Measurements from ENCODE around the gene ZNF516. TPM values are rescaled to one million over a fixed set of nuclear protein-coding genes. Genes with fewer than 3 reads are reported as not detected.
"Not testable (repeated sequence)": the region's sequence is repeated elsewhere in the genome, so short reads cannot be mapped to it uniquely, and the experiment has no call there.

ZNF516 gene
- total RNA-seq, 1 donor from 2014 or later: 11.5 TPM

- H3K27me3 ChIP-seq (ENCODE audit: low read depth): no peaks in the 10 kb centered on the region
- no peaks in the 10 kb centered on the region for H3K36me3 ChIP-seq
- intact Hi-C loops (cut with micrococcal nuclease): no loop called here
- no peak for TF ChIP-seq CTCF (IDR thresholded peaks at IDR 0.05; ENCODE audit: borderline replicate concordance)
- peaks cover 28% of the 10 kb centered on the region for H3K4me1 ChIP-seq
- no peak overlapping the region for H3K27ac ChIP-seq (replicated peaks)
- H3K4me3 ChIP-seq: no peak overlapping the region
- no peaks in the 10 kb centered on the region for H3K9me3 ChIP-seq (replicated peaks)
- DNase-seq: no peak
These were observed 15.4 kb downstream of the ZNF516 start for GRCh38 chr18:76479351-76480238.

DNA sequence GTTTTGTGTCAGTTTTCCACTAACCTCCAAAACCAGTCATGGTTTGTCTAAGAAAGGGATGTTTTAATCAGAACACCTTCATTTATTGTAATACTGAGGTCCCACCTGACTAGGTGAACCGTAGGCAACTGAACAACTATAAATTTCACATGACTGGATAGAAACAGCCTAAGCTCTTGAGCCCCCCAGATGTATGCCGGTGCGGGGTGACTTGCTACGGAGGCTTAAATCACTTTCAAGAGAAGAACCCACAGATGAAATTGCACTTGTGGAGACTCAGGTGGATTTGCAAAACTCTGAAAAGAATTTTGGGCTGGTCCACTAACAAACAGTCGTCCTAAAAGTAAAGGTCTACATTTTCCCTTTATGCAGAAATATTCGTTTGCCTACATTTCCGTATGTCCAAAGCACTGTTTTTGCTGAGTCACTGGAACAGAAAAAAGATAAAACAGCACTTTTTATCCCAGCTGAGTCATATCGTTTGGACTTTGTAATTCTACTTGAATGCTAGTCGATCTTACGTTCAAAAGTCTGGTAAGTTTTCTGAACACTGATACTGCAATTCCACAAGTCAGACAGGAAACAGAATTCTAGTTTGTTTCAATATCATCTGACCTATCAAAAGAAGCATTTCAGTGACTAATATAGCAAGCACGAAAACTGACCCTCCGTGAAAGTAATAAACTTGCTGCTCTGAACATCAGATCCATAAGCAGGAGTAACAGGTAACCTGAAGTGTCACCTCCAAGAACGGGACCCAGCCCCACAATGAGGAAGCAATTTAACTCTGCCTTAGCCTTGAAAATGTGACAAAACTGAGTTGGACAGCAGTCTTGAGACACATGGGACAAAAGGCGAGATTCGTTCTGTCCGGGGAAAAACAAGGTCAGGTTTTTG is 18.1 kb downstream of the ZNF516 start:
- no peaks in the 10 kb centered on the region for H3K36me3 ChIP-seq
- H3K4me1 ChIP-seq: peaks cover 28% of the 10 kb centered on the region
- H3K4me3 ChIP-seq: peak overlapping the region; percentile 42
- DNase-seq: no peak
- H3K27ac ChIP-seq (replicated peaks): peak overlapping the region; percentile 42
- no peaks in the 10 kb centered on the region for H3K9me3 ChIP-seq (replicated peaks)
- no peaks in the 10 kb centered on the region for H3K27me3 ChIP-seq (ENCODE audit: low read depth)
- intact Hi-C loops (cut with micrococcal nuclease): no loop called here
- no peak for TF ChIP-seq CTCF (IDR thresholded peaks at IDR 0.05; ENCODE audit: borderline replicate concordance)

DNA sequence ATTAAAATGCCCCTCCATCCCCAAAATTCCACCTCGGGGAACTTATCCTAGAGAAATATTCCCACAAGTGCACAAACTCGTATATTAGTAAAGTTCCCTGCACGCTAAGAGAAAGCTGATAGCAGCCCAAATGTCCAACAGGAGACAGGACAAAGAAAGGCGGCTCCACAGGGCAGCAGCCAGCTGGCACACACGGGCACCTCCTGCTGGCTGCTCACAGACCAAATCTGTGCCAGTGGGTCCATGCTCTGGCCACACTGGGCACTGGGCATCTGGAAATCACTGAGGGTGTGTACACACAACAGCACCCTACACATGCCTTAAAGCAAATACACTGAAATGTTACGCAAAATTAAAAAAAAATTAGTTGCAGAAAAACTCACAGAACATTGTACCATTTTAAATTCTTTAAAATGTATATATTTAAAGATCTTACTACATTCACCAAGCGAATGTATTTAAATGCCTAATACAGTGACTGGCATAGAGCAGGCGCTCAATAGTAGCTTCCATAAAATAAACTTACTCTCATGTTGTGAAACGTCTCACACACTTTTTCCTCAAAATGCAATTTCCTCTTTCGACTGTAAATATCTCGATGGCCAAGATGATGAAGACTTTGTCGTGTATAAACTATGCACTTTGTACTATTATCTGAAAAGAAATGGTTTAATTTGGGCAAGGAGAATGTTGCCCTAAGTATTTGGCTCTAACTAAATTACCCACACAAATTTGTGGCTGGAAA is 19.4 kb downstream of the ZNF516 start:
- intact Hi-C loops (cut with micrococcal nuclease): no loop called here
- peaks cover 29% of the 10 kb centered on the region for H3K4me1 ChIP-seq
- H3K27ac ChIP-seq (replicated peaks): no peak overlapping the region

GRCh38 chr18:76474824-76475223 is 20.2 kb downstream of the ZNF516 start:
- DNase-seq: no peak
- no peaks in the 10 kb centered on the region for H3K9me3 ChIP-seq (replicated peaks)
- intact Hi-C loops (cut with micrococcal nuclease): no loop called here
- no peak overlapping the region for H3K27ac ChIP-seq (replicated peaks)
- H3K27me3 ChIP-seq (ENCODE audit: low read depth): no peaks in the 10 kb centered on the region
- H3K4me1 ChIP-seq: peaks cover 37% of the 10 kb centered on the region
- no peak overlapping the region for H3K4me3 ChIP-seq
- TF ChIP-seq CTCF (IDR thresholded peaks at IDR 0.05; ENCODE audit: borderline replicate concordance): no peak
- no peaks in the 10 kb centered on the region for H3K36me3 ChIP-seq

More for the DNA sequence above, 19.4 kb downstream of the ZNF516 start:
- no peaks in the 10 kb centered on the region for H3K36me3 ChIP-seq
- H3K9me3 ChIP-seq (replicated peaks): no peaks in the 10 kb centered on the region
- DNase-seq: no peak
- no peak for TF ChIP-seq CTCF (IDR thresholded peaks at IDR 0.05; ENCODE audit: borderline replicate concordance)
- no peaks in the 10 kb centered on the region for H3K27me3 ChIP-seq (ENCODE audit: low read depth)
- H3K4me3 ChIP-seq: no peak overlapping the region

GRCh38 chr18:76473521-76473920 is 21.5 kb downstream of the ZNF516 start:
- DNase-seq; intact Hi-C loops (cut with micrococcal nuclease); H3K4me3 ChIP-seq; H3K27me3 ChIP-seq (ENCODE audit: low read depth); H3K36me3 ChIP-seq; H3K27ac ChIP-seq (replicated peaks); H3K9me3 ChIP-seq (replicated peaks): not testable (repeated sequence)
- H3K4me1 ChIP-seq: peaks cover 50% of the 10 kb centered on the region
